ENCODE results near the gene CPNE6. TPM values are rescaled to one million over a fixed set of nuclear protein-coding genes. Genes with fewer than 3 reads are reported as not detected.

CPNE6 gene
- total and polyA plus RNA-seq, 2 of the 13 experiments (the other 11 are each of a cell fraction or from before 2014, with no cell fraction given), result not detected

GRCh38 chr14:24080888-24081738 is 9.8 kb downstream of the CPNE6 start (continued):
- TF ChIP-seq, protein P1, sequence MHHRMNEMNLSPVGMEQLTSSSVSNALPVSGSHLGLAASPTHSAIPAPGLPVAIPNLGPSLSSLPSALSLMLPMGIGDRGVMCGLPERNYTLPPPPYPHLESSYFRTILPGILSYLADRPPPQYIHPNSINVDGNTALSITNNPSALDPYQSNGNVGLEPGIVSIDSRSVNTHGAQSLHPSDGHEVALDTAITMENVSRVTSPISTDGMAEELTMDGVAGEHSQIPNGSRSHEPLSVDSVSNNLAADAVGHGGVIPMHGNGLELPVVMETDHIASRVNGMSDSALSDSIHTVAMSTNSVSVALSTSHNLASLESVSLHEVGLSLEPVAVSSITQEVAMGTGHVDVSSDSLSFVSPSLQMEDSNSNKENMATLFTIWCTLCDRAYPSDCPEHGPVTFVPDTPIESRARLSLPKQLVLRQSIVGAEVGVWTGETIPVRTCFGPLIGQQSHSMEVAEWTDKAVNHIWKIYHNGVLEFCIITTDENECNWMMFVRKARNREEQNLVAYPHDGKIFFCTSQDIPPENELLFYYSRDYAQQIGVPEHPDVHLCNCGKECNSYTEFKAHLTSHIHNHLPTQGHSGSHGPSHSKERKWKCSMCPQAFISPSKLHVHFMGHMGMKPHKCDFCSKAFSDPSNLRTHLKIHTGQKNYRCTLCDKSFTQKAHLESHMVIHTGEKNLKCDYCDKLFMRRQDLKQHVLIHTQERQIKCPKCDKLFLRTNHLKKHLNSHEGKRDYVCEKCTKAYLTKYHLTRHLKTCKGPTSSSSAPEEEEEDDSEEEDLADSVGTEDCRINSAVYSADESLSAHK (CRISPR knock-in tag; IDR thresholded peaks at IDR 0.05; ENCODE audit: borderline replicate concordance), result no peak
- no peak; the same call in 1 of the 2 replicates for TF ChIP-seq ZXDC (CRISPR knock-in tag; IDR thresholded peaks at IDR 0.05)
- TF ChIP-seq ZNF703 (CRISPR knock-in tag; IDR thresholded peaks at IDR 0.05; ENCODE audit: borderline replicate concordance), result peak; percentile 81; the same call in 1 of the 2 replicates
- peak; percentile 69; the same call in 1 of the 2 replicates for TF ChIP-seq ATF7-NPFF (CRISPR knock-in tag; IDR thresholded peaks at IDR 0.05; ENCODE audit: low read depth)
- no peak; the same call in 1 of the 2 replicates for TF ChIP-seq ZNF101 (CRISPR knock-in tag; IDR thresholded peaks at IDR 0.05; ENCODE audit: borderline replicate concordance, low read depth)
- TF ChIP-seq, protein P2, sequence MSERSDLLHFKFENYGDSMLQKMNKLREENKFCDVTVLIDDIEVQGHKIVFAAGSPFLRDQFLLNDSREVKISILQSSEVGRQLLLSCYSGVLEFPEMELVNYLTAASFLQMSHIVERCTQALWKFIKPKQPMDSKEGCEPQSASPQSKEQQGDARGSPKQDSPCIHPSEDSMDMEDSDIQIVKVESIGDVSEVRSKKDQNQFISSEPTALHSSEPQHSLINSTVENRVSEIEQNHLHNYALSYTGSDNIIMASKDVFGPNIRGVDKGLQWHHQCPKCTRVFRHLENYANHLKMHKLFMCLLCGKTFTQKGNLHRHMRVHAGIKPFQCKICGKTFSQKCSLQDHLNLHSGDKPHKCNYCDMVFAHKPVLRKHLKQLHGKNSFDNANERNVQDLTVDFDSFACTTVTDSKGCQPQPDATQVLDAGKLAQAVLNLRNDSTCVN (CRISPR knock-in tag; IDR thresholded peaks at IDR 0.05; ENCODE audit: borderline replicate concordance), result no peak
- 0 out of 2 replicates have a peak, but pooled peaks have one; percentile 43 for TF ChIP-seq NFYB (CRISPR knock-in tag; IDR thresholded peaks at IDR 0.05)
- peak; percentile 67 for TF ChIP-seq RARA (CRISPR knock-in tag; IDR thresholded peaks at IDR 0.05)
- 0 out of 2 replicates have a peak, but pooled peaks have one; percentile 19 for TF ChIP-seq THAP8 (CRISPR knock-in tag; IDR thresholded peaks at IDR 0.05; ENCODE audit: borderline replicate concordance)
- TF ChIP-seq, protein P3, sequence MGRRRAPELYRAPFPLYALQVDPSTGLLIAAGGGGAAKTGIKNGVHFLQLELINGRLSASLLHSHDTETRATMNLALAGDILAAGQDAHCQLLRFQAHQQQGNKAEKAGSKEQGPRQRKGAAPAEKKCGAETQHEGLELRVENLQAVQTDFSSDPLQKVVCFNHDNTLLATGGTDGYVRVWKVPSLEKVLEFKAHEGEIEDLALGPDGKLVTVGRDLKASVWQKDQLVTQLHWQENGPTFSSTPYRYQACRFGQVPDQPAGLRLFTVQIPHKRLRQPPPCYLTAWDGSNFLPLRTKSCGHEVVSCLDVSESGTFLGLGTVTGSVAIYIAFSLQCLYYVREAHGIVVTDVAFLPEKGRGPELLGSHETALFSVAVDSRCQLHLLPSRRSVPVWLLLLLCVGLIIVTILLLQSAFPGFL (CRISPR knock-in tag; IDR thresholded peaks at IDR 0.05), result no peak
- TF ChIP-seq TMF1 (CRISPR knock-in tag; IDR thresholded peaks at IDR 0.05; ENCODE audit: low read depth), result peak; percentile 79; the same call in 1 of the 2 replicates
- peak; percentile 89 for TF ChIP-seq ZEB1 (IDR thresholded peaks at IDR 0.05; ENCODE audit: insufficient replicate concordance, low read depth)
- TF ChIP-seq, protein P4, sequence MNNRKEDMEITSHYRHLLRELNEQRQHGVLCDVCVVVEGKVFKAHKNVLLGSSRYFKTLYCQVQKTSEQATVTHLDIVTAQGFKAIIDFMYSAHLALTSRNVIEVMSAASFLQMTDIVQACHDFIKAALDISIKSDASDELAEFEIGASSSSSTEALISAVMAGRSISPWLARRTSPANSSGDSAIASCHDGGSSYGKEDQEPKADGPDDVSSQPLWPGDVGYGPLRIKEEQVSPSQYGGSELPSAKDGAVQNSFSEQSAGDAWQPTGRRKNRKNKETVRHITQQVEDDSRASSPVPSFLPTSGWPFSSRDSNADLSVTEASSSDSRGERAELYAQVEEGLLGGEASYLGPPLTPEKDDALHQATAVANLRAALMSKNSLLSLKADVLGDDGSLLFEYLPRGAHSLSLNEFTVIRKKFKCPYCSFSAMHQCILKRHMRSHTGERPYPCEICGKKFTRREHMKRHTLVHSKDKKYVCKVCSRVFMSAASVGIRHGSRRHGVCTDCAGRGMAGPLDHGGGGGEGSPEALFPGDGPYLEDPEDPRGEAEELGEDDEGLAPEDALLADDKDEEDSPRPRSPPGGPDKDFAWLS (CRISPR knock-in tag; IDR thresholded peaks at IDR 0.05; ENCODE audit: borderline replicate concordance), result no peak
- TF ChIP-seq PHF20 (CRISPR knock-in tag; IDR thresholded peaks at IDR 0.05), result 0 out of 2 replicates have a peak, but pooled peaks have one; percentile 12
- TF ChIP-seq, protein P5, sequence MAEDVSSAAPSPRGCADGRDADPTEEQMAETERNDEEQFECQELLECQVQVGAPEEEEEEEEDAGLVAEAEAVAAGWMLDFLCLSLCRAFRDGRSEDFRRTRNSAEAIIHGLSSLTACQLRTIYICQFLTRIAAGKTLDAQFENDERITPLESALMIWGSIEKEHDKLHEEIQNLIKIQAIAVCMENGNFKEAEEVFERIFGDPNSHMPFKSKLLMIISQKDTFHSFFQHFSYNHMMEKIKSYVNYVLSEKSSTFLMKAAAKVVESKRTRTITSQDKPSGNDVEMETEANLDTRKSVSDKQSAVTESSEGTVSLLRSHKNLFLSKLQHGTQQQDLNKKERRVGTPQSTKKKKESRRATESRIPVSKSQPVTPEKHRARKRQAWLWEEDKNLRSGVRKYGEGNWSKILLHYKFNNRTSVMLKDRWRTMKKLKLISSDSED (CRISPR knock-in tag; IDR thresholded peaks at IDR 0.05), result no peak

All from HepG2 (cell line).